Eye (tissue), 1 donor: ENCODE measurements around the gene ACSM2B.
"Not testable (repeated sequence)": the region's sequence is repeated elsewhere in the genome, so short reads cannot be mapped to it uniquely, and the experiment has no call there.

Experiments
- DNase-seq: peaks from one replicate; pipeline ENCODE4 v3.0.0-alpha.2; 2015

ACSM2B gene, protein sequence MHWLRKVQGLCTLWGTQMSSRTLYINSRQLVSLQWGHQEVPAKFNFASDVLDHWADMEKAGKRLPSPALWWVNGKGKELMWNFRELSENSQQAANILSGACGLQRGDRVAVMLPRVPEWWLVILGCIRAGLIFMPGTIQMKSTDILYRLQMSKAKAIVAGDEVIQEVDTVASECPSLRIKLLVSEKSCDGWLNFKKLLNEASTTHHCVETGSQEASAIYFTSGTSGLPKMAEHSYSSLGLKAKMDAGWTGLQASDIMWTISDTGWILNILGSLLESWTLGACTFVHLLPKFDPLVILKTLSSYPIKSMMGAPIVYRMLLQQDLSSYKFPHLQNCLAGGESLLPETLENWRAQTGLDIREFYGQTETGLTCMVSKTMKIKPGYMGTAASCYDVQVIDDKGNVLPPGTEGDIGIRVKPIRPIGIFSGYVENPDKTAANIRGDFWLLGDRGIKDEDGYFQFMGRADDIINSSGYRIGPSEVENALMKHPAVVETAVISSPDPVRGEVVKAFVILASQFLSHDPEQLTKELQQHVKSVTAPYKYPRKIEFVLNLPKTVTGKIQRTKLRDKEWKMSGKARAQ

DNA sequence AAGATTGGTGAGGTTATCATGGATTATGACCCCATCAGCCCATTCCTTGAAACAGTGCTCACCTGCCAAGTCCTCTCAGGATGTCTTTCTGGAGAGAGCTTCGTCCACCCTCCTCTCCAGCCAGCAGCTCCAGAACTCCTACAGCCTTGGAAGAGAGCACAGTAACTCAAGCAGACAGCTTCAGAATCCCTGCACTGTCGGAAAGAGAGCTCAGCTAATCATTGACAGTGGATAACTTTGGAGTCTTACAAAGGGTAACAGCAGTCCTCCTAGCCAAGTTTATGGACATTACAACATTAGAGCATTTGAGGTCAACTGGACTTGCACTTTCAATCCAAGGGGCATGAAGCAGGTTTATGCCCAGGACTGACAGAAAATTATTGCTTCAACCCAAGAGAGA is at the start of gene ACSM2B:
ACSM2B (minus strand) TSS at position 223 of the 400 bp plus-strand sequence. CDS start 11,522 bp downstream, outside the sequence.
- DNase-seq = not testable (repeated sequence)

DNA sequence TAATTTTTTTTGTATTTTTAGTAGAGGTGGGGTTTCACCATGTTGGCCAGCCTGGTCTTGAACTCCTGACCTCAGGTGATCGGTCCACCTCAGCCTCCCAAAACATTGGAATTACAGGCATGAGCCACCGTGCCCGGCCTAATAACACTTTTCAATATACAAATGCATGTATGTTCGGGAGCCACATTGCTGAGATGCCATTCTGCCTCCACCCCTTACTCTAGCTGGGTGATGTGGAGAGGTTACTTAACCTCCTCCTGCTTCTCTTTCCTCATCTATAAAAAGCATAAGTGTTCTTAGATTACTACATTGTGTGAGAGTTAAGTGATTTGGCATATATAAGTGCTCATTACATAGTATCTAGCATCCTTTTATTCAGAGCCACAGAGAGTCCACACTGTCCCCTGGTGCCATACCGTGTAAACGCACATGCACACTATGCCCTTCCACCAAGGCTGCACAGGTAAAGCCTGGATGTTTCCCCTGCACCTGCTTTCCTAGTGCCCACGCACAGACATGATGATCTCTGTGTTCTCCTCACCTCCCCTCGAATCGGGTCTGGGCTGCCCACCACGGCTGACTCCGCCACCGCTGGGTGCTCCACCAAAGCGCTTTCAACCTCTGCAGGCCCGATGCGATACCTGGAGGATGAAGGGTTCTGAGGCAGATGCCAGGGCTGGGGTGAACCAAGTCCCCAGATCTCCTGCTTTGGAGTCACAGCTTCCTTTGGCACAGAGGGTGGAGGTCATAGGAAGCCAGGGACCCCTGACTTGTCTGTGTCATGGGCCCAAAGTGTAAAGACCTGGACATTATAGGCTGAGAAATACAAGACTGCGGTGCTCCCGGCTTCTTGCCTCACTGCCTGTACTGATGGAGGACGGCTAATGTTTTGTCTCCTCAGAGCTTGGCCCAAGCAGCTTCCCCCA is 49.0 kb upstream of the ACSM2B start:
- DNase-seq = no peak

DNA sequence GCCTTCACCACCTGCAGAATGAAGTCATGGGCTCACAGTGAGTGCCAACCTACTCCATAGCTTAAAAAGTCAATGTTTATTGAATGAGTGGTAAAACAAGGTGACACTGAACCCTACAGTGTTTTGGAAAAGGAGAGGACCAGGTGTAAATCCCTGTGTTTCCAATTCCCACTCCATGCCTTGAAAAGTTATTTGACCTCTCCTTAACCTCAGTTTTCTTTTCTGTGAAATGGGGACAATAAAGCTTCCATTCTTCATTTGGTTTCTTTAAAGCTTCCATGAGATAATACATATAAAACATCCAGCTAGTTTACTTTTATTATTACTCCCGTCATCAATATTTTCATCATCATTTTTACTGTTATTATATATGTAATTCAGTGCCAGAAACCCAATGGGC is 48.0 kb upstream of the ACSM2B start:
- no peak for DNase-seq

GRCh38 chr16:20622498-20622870 is 46.3 kb upstream of the ACSM2B start:
- no peak for DNase-seq

DNA sequence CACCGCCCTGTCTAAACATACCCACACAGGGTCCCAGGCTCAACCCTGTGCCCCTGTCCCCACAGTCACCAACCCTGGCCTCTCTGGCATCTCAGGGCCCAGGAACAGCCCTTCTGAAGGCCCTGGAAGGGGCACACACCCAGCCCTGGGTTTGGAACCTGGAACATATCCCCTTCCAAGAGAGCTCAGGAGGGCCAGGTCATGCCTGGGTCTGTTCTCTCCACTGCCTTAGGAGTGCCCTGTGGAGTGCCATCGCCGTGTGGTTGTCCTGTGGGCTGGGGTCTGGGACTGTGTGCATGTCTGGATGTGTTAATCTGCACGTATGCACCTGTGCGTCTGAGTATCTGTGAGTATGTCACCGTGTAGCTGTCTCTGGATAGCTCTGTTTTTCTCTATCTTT is 45.2 kb upstream of the ACSM2B start:
- DNase-seq = no peak

GRCh38 chr16:20620770-20621169 is 44.6 kb upstream of the ACSM2B start:
- no peak for DNase-seq

DNA sequence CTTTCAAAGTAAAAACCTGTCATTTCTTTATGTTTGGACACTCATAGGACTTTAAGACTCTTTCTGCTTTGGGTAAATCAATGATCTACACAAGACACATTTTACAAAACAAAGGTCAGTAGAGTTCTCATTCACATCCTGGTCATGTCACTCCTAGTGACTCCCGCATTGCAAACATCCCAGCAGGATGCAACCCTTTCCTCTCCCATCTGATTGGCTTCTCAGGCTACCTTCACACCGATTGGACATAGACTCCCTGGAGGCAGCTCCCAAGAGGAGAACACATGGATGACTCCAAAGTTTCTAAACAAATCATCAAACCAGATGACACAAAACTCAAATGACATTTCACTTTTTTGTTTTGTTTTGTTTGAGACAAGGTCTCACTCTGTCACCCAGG is 43.8 kb upstream of the ACSM2B start:
- no peak for DNase-seq

- no peak for DNase-seq
Measured at GRCh38 chr16:20617271-20617670, 41.1 kb upstream of the ACSM2B start.

DNA sequence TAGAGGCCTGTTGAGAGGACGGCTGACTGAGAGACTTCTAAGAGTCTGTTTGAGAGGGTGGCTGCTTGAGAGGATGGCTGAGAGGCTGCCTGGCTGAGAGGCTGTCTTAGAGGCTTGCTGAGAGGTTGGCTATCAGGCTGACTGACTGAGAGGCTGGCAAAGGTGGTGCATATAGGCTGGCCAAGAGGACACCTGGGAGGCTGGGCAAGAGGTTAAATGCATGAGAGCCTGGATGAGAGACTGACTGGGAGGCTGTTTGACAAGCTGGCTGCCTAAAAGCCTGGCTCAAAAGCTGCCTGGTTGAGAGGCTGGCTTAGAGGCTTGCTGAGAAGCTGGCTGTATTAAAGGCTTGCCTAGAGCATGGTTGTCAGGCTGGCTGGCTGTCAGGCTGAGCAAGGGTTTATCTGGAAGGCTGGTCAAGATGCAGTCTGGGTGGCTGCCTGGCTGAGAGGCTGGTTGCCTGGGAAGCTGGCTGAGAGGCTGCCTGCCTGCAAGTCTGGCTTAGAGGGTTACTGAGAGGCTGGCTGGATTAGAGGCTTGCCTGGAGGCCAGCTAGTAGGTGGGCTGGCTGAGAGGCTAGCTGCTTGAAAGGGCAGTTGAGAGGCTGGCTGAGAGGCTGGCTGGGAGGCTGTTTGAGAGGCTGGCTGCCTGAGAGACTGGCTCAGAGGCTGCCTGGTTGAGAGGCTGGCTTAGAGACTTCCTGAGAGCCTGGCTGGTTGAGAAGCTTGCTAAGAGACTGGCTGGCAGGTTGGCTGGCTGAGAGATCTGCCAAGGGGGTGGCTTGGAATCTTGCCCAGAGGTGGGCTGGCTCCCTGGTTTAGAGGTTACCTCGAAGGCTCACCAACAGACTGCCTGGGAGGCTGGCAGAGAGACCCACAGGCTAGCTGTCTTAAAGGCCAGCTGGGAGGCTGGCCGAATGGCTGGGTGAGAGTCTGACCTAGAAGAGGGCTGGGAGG is 38.3 kb upstream of the ACSM2B start:
- DNase-seq = no peak

- no peak for DNase-seq
Measured at GRCh38 chr16:20613481-20614185, 37.5 kb upstream of the ACSM2B start.

- DNase-seq = no peak
Measured at GRCh38 chr16:20612551-20613480, 36.6 kb upstream of the ACSM2B start.

GRCh38 chr16:20611975-20612481 is 35.9 kb upstream of the ACSM2B start:
- no peak for DNase-seq

DNA sequence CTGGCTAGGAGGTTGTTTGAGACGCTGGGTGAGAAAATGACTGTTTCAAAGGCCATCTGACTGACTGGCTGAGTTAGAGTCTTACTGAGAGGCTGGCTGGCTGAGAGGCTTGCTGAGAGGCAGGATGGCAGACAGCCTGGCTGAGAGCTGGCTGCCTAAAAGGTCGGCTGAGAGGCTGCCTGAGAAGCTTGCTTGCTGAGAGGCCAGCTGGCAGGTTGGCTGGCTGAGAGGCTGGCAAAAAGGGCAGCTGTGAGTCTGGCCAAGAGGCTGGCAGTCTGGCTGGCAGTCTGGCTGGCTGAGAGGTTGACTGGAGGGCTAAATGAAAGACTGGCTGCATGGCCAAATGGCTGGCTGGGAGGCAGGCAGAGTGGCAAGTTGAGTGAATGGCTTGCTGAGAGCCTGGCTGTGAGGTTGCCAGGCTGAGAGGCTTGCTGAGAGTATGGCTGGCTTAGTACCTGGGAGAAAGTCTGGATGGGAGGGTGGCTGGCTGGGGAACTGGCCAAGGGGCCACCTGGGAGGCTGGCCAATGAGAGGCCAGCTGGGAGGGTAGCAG is 35.3 kb upstream of the ACSM2B start:
- DNase-seq = peak; percentile 4

GRCh38 chr16:20610892-20611349 is 34.8 kb upstream of the ACSM2B start:
- DNase-seq = peak; percentile 1

DNA sequence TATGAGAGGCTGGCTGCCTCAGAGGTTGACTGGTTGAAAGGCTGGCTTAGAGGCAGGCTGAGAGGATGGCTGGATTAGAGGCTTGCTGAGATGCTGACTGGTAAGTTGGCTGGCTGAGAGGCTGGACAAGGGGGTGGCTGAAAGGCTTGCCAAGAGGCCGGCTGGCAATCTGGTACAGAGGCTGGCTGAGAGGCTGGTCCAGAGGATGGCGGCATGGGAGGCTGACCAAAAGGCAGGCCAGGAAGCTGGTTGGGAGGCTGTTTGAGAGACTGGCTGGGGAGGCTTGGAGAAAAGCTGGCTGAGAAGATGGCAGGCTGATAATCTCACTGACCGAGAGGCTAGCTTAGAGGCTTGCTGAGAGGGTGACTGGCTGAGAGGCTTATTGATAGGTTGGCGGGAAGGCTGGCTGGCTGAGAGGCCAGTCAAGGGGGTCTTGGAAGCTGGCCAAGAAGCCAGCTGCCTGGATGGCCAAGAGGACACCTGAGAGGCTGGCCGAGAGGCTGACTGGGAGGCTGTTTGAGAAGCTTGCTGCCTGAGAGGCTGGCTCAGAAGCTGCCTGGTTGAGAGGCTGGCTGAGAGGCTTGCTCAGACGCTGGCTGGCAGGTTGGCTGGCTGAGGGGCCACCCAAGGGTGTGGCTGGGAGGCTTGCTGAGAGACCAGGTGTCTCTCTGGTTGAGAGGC is 34.2 kb upstream of the ACSM2B start:
- DNase-seq = no peak

GRCh38 chr16:20602205-20602604 is 26.0 kb upstream of the ACSM2B start:
- DNase-seq = not testable (repeated sequence)

DNA sequence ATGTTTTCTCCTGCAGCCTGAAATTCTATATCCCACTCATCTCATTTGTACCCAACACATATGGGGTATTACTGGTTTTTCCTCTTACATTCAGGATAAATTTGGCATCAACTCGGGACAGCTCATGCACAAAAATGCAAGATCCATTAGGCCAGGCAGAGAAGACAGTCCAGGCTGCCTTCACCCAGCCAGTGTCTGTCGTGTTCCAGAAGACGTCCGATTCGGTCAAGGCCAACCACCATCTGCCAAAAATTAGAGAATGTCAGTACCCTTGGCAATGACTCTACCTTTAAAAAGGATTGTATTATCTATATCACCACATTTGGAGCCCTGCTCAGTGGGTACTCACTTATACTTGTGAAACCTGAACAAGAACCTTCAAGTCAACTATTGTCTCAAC is 23.3 kb upstream of the ACSM2B start:
- not testable (repeated sequence) for DNase-seq

- no peak for DNase-seq
Measured at GRCh38 chr16:20598832-20599469, 22.8 kb upstream of the ACSM2B start.

GRCh38 chr16:20595694-20596093 is 19.5 kb upstream of the ACSM2B start:
- not testable (repeated sequence) for DNase-seq
